H1 (cell line): ENCODE measurements around the gene DCAF17. TPM values are rescaled to one million over a fixed set of nuclear protein-coding genes. Genes with fewer than 3 reads are reported as not detected.

ENCODE experiments used
- CTCF ChIA-PET: fragments of 300-600 bp; sonication (Branson Sonifier 250); formaldehyde crosslinking; loops from one replicate; lab custom pipeline; 2021; ENCODE audit not compliant: partially characterized antibody; lab: Charles Lee
- POLR2A ChIA-PET: fragments of 300-600 bp; sonication (Branson Sonifier 250); formaldehyde crosslinking; loops from one replicate; lab custom pipeline; 2021; ENCODE audit warnings: inconsistent platforms; ENCODE audit not compliant: partially characterized antibody; lab: Charles Lee
- DNase-seq, 2 experiments: peaks; one replicate each; pipeline versions ENCODE4 v3.0.0 to v3.0.0-alpha.2; 2010 to 2022; ENCODE audit warnings: low spot score in 2 of 2, low read depth in 1 of 2, mixed read lengths in 1 of 2
- FAIRE-seq: peaks from 2 replicates; lab custom pipeline; 2011; peaks lifted over from hg19 to GRCh38; lab: Jason Lieb, UNC
- H2AFZ ChIP-seq: 2 replicates; pipeline ENCODE4 v1.8.1; 2012; ENCODE audit warnings: low read length, inconsistent platforms
- H2AK5ac ChIP-seq: 2 replicates; pipeline ENCODE4 v1.6.1; 2013; ENCODE audit warnings: low read depth, low read length
- H2BK120ac ChIP-seq: replicated peaks from 2 replicates; pipeline ENCODE3; 2013; ENCODE audit warnings: low read depth, low read length, inconsistent platforms
- H2BK12ac ChIP-seq: 2 replicates; pipeline ENCODE4 v1.6.1; 2013; ENCODE audit warnings: low read depth, low read length
- H2BK15ac ChIP-seq: 2 replicates; pipeline ENCODE4 v1.6.1; 2013; ENCODE audit warnings: low read length
- H2BK20ac ChIP-seq: 2 replicates; pipeline ENCODE4 v1.6.1; 2013; ENCODE audit warnings: low read length
- H2BK5ac ChIP-seq: 2 replicates; pipeline ENCODE4 v1.6.1; 2013; ENCODE audit warnings: low read depth, low read length
- H3K14ac ChIP-seq: 2 replicates; pipeline ENCODE4 v1.6.1; 2013; ENCODE audit warnings: inconsistent platforms; ENCODE audit not compliant: insufficient read length
- H3K18ac ChIP-seq: 2 replicates; pipeline ENCODE4 v1.6.1; 2013; ENCODE audit warnings: low read length; ENCODE audit errors: extremely low read depth
- H3K23ac ChIP-seq: 2 replicates; pipeline ENCODE4 v1.6.1; 2013; ENCODE audit warnings: inconsistent platforms; ENCODE audit not compliant: insufficient read length
- H3K23me2 ChIP-seq: 2 replicates; pipeline ENCODE4 v1.6.1; 2013; ENCODE audit warnings: low read depth, low read length
- H3K27ac ChIP-seq: 2 replicates; pipeline ENCODE4 v1.6.1; 2011; ENCODE audit warnings: low read depth, low read length, inconsistent platforms
- H3K27me3 ChIP-seq, 4 experiments: replicated peaks in 1 of 4; 1 replicate in 1 of 4; 2 replicates in 3 of 4; pipeline versions ENCODE4 v1.6.1 to v1.8.1; 2011 to 2013; ENCODE audit warnings: low read length in 3 of 4, mild to moderate bottlenecking in 3 of 4, inconsistent platforms in 2 of 4, mixed read lengths in 2 of 4, moderate library complexity in 1 of 4; ENCODE audit not compliant: control insufficient read depth in 3 of 4, insufficient read depth in 3 of 4; ENCODE audit errors: extremely low read depth in 1 of 4
- H3K36me3 ChIP-seq, 4 experiments: 2 replicates each; pipeline versions ENCODE4 v1.6.1 to v1.8.1; 2011 to 2013; ENCODE audit warnings: mild to moderate bottlenecking in 4 of 4, low read length in 3 of 4, moderate library complexity in 2 of 4, control low read depth in 1 of 4, inconsistent platforms in 1 of 4; ENCODE audit not compliant: insufficient read depth in 4 of 4, control insufficient read depth in 2 of 4
- H3K4ac ChIP-seq: replicated peaks from 2 replicates; pipeline ENCODE3; 2013; ENCODE audit warnings: low read length, low read depth, mixed read lengths, inconsistent platforms; ENCODE audit not compliant: insufficient read length
- H3K4me1 ChIP-seq, 4 experiments: replicated peaks in 1 of 4; 1 replicate in 1 of 4; 2 replicates in 3 of 4; pipeline versions ENCODE4 v1.6.1 to v1.8.1; 2011 to 2013; ENCODE audit warnings: low read length in 3 of 4, inconsistent platforms in 2 of 4, mixed read lengths in 1 of 4; ENCODE audit not compliant: insufficient read depth in 4 of 4, control insufficient read depth in 3 of 4
- H3K4me2 ChIP-seq, 2 experiments: 2 replicates each; pipeline versions ENCODE4 v1.6.1 to v1.8.1; 2011 to 2013; ENCODE audit warnings: low read depth in 2 of 2, low read length in 2 of 2, control low read depth in 1 of 2, inconsistent platforms in 1 of 2, mild to moderate bottlenecking in 1 of 2; ENCODE audit not compliant: insufficient read depth in 1 of 2
- H3K4me3 ChIP-seq, 4 experiments: fragments of 200-600, 300-600 bp in 1 of 4; sonication (generic), shearing (Covaris generic), sonication (Bioruptor Twin) in 1 of 4; 2 replicates each; pipeline versions ENCODE4 v1.5.1 to v1.8.1; 2011 to 2016; ENCODE audit warnings: low read length in 4 of 4, low read depth in 3 of 4, control low read depth in 2 of 4, inconsistent platforms in 2 of 4, mild to moderate bottlenecking in 2 of 4, mixed read lengths in 1 of 4, moderate library complexity in 1 of 4; ENCODE audit not compliant: insufficient read depth in 2 of 4; ENCODE audit errors: extremely low read depth in 1 of 4
- H3K56ac ChIP-seq: replicated peaks from 2 replicates; pipeline ENCODE3; 2013; ENCODE audit warnings: low read depth, mild to moderate bottlenecking, mixed read lengths, low read length, inconsistent platforms; ENCODE audit not compliant: insufficient read length
- H3K79me1 ChIP-seq: 2 replicates; pipeline ENCODE4 v1.6.1; 2013; ENCODE audit warnings: low read depth, low read length, control low read depth
- H3K79me2 ChIP-seq, 2 experiments: 2 replicates each; pipeline versions ENCODE4 v1.6.1 to v1.8.1; 2012 to 2013; ENCODE audit warnings: low read length in 2 of 2, mild to moderate bottlenecking in 2 of 2, inconsistent platforms in 1 of 2; ENCODE audit not compliant: insufficient read depth in 2 of 2, control insufficient read depth in 1 of 2
- H3K9ac ChIP-seq, 4 experiments: replicated peaks in 1 of 4; 1 replicate in 1 of 4; 2 replicates in 3 of 4; pipeline versions ENCODE4 v1.6.1 to v1.8.1; 2011 to 2013; ENCODE audit warnings: low read depth in 3 of 4, low read length in 3 of 4, control low read depth in 2 of 4, mild to moderate bottlenecking in 2 of 4, moderate library complexity in 2 of 4, inconsistent platforms in 1 of 4; ENCODE audit errors: extremely low read depth in 1 of 4
- H3K9me3 ChIP-seq, 2 experiments: 2 replicates each; pipeline versions ENCODE4 v1.6.1 to v1.8.1; 2012 to 2013; ENCODE audit warnings: mild to moderate bottlenecking in 2 of 2, moderate library complexity in 2 of 2, control low read depth in 1 of 2, inconsistent platforms in 1 of 2, low read depth in 1 of 2, low read length in 1 of 2, mixed read lengths in 1 of 2; ENCODE audit not compliant: insufficient read depth in 2 of 2
- H4K20me1 ChIP-seq, 2 experiments: replicated peaks in 1 of 2; 2 replicates each; pipeline versions ENCODE3 to v1.8.1; 2011 to 2013; ENCODE audit warnings: inconsistent platforms in 2 of 2, low read length in 2 of 2, mild to moderate bottlenecking in 1 of 2; ENCODE audit not compliant: insufficient read depth in 2 of 2, control insufficient read depth in 1 of 2
- H4K5ac ChIP-seq: 2 replicates; pipeline ENCODE4 v1.6.1; 2013; ENCODE audit warnings: low read length, low read depth, mixed read lengths, inconsistent platforms; ENCODE audit not compliant: insufficient read length
- H4K8ac ChIP-seq: 2 replicates; pipeline ENCODE4 v1.8.0; 2013; ENCODE audit warnings: mild to moderate bottlenecking, moderate library complexity, low read length, inconsistent platforms; ENCODE audit not compliant: insufficient read depth; ENCODE audit errors: extremely low read depth
- H4K91ac ChIP-seq: replicated peaks from 2 replicates; pipeline ENCODE3; 2013; ENCODE audit warnings: low read length, mixed read lengths, inconsistent platforms; ENCODE audit not compliant: insufficient read length
- CREB1 ChIP-seq: IDR thresholded peaks from 2 replicates; pipeline ENCODE4 v1.6.1; 2012; ENCODE audit warnings: inconsistent platforms
- SP4 ChIP-seq: IDR thresholded peaks from 2 replicates; pipeline ENCODE4 v1.6.1; 2012; ENCODE audit warnings: low read length, inconsistent platforms
- WGBS, 2 experiments: shearing (Covaris generic) in 1 of 2; methylation state at CpG; one replicate each; pipeline versions ENCODE4 v1.1.6 to v1.1.7; 2013 to 2015; ENCODE audit warnings: low lambda C conversion rate in 2 of 2, mixed read lengths in 2 of 2, inconsistent platforms in 1 of 2, low coverage in 1 of 2, missing lambda C conversion rate in 1 of 2; ENCODE audit not compliant: insufficient replicate concordance in 2 of 2, insufficient coverage in 1 of 2, insufficient read length in 1 of 2; ENCODE audit errors: extremely low coverage in 1 of 2, missing lambda C conversion rate in 1 of 2; 5-methylcytosine and 5-hydroxymethylcytosine counted together
- polyA plus RNA-seq, 7 experiments: library from polyadenylated mRNA; depleted of rRNA in 3 of 7; stranded (reverse) in 5 of 7; unstranded in 2 of 7; fragments of >200 nt in 5 of 7; fragments of 200-250 nt in 2 of 7; gene quantifications; 1 replicate in 5 of 7; 2 replicates in 1 of 7; 4 replicates in 1 of 7; pipeline versions ENCODE4 v1.2.1 to v1.2.3, GENCODE V29; 2011 to 2013; ENCODE audit warnings: missing spikeins in 2 of 7, mixed read lengths in 2 of 7
- total RNA-seq: library from RNA; stranded (reverse); fragmentation: NEBNext Ultra II Directional; extraction: Animal tissue kit (Norgen Biotek cat#: 25700); gene quantifications from 2 replicates; pipeline ENCODE4 v1.2.1, GENCODE V29; 2021

DCAF17 gene
- total and polyA plus RNA-seq, 2 of the 8 experiments (the other 6 are each of a cell fraction or from before 2014, with no cell fraction given), result 10.7 to 30.0 TPM

GRCh38 chr2:171512014-171512413 lies 78.0 kb downstream of the DCAF17 start:
- no peak overlapping the region for H3K9ac ChIP-seq
- H3K23me2 ChIP-seq, result no peaks in the 10 kb centered on the region
- no peak overlapping the region for H3K27ac ChIP-seq
- ChIA-PET POLR2A (interaction anchor here (4.0 kb wide), 1 partner anchor 10 kb away, joined by 28 read pairs; the partner anchor contains the start of gene CYBRD1), CTCF (interaction anchor here (0.6 to 2.8 kb wide), 4 partner anchors 9 to 45 kb away, joined by 3 to 13 read pairs (median 4); no protein-coding TSS in a partner anchor)
- H4K20me1 ChIP-seq, result no peaks in the 10 kb centered on the region
- WGBS, 2 experiments, result 91% methylated on average over 2 of the region's 2 CpGs; no CpG with 5 or more reads in 1 of the 2 experiments
- H3K18ac ChIP-seq, result no peak overlapping the region
- no peak overlapping the region for H2BK5ac ChIP-seq
- H3K4me1 ChIP-seq, result peaks cover 0 to 4% (median under 1%) of the 10 kb centered on the region in 4 experiments; a peak in 4 of 7 replicates
- H4K91ac ChIP-seq, result no peak overlapping the region
- H4K5ac ChIP-seq, result no peak overlapping the region
- no peak overlapping the region for H3K4me2 ChIP-seq
- H3K4ac ChIP-seq, result no peak overlapping the region
- H3K56ac ChIP-seq, result no peak overlapping the region
- H3K9me3 ChIP-seq, result no peaks in the 10 kb centered on the region
- no peak overlapping the region for H3K14ac ChIP-seq
- no peak overlapping the region for H4K8ac ChIP-seq
- no peak overlapping the region for H2AK5ac ChIP-seq
- H3K36me3 ChIP-seq, result no peaks in the 10 kb centered on the region
- no peaks in the 10 kb centered on the region for H3K79me2 ChIP-seq
- no peaks in the 10 kb centered on the region for H3K79me1 ChIP-seq
- no peaks in the 10 kb centered on the region for H3K27me3 ChIP-seq
- no peak overlapping the region for H2BK120ac ChIP-seq
- no peak overlapping the region for H2BK15ac ChIP-seq
- H3K4me3 ChIP-seq, result no peak overlapping the region
- no peak for FAIRE-seq
- DNase-seq, result no peak
- H2AFZ ChIP-seq, result no peak overlapping the region
- no peak overlapping the region for H3K23ac ChIP-seq
- H2BK20ac ChIP-seq, result no peak overlapping the region
- no peak overlapping the region for H2BK12ac ChIP-seq
- TF ChIP-seq SP4, result no peak
- TF ChIP-seq CREB1, result no peak
